KMS-11 (cell line): ENCODE data around the gene DNAJB14.
A peak's percentile ranks its signal among the peaks of the same experiment; 100 is the strongest.

Experiments
- H2AFZ ChIP-seq: fragments of 200-600 bp; sonication (generic); 2 replicates; pipeline ENCODE4 v1.6.1; 2016; ENCODE audit warnings: antibody characterized with exemption, mixed run types, low read depth
- H3K27ac ChIP-seq: fragments of 200-600 bp; sonication (generic); 2 replicates; pipeline ENCODE4 v1.6.1; 2016; ENCODE audit warnings: mild to moderate bottlenecking, mixed run types
- H3K27me3 ChIP-seq: fragments of 200-600 bp; sonication (generic); 2 replicates; pipeline ENCODE4 v1.6.1; 2017; ENCODE audit warnings: mild to moderate bottlenecking, low read depth, mixed run types, moderate library complexity; ENCODE audit not compliant: insufficient read depth
- H3K36me3 ChIP-seq: fragments of 200-600 bp; sonication (generic); 2 replicates; pipeline ENCODE4 v1.6.1; 2017; ENCODE audit warnings: mild to moderate bottlenecking, mixed run types; ENCODE audit not compliant: insufficient read depth
- H3K4me1 ChIP-seq: fragments of 200-600 bp; sonication (generic); 2 replicates; pipeline ENCODE4 v1.6.1; 2016; ENCODE audit warnings: mild to moderate bottlenecking, low read depth, mixed run types; ENCODE audit not compliant: poor library complexity, severe bottlenecking
- H3K4me2 ChIP-seq: fragments of 200-600 bp; sonication (generic); 2 replicates; pipeline ENCODE4 v1.7.0; 2016; ENCODE audit warnings: mild to moderate bottlenecking, mixed run types
- H3K4me3 ChIP-seq: fragments of 200-600 bp; sonication (generic); IDR thresholded peaks from 2 replicates; pipeline ENCODE4 v1.6.1; 2017; ENCODE audit warnings: low read depth, low read length, mixed read lengths; ENCODE audit not compliant: insufficient read depth
- H3K79me2 ChIP-seq: fragments of 200-600 bp; sonication (generic); 2 replicates; pipeline ENCODE4 v1.6.1; 2016; ENCODE audit warnings: low read depth, mixed run types; ENCODE audit not compliant: insufficient read depth
- H3K9ac ChIP-seq: fragments of 200-600 bp; sonication (generic); 2 replicates; pipeline ENCODE4 v1.6.1; 2016; ENCODE audit warnings: mild to moderate bottlenecking, mixed run types
- H4K20me1 ChIP-seq: fragments of 200-600 bp; sonication (generic); 2 replicates; pipeline ENCODE4 v1.6.1; 2016; ENCODE audit warnings: mild to moderate bottlenecking, mixed run types; ENCODE audit not compliant: insufficient read depth
- TF ChIP-seq, protein P1 (sequence below): fragments of 200-600 bp; sonication (generic); conservative IDR thresholded peaks from 2 replicates; pipeline ENCODE4 v1.6.1; 2017; ENCODE audit warnings: low read depth, mild to moderate bottlenecking, antibody characterized with exemption, low read length, moderate library complexity, mixed read lengths

Gene DNAJB14

DNA sequence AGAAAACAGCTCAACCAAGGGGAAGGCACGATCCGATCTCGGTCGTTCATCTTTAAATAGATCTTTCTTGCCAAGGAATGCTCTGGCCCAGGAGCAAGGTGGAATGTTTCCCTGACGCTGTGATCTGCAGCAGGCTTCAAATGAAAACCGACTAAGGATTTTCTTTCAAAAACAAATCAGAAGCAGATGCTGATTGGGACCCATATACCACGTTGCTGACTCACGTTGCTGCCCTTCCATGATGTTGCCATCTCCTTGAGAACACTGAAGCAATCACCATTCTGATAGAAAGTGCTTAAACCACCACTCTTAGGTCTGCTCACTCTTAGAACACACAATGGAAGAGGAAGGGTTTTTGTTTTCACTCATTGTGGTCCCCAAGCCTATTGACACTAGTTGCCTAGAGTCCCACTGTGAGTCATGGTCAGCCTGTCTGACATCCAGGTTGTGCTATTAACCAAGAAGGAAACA lies 78.3 kb downstream of the DNAJB14 start:
- Histone ChIP-seq H4K20me1 (no peaks in the 10 kb centered on the region), H3K4me3 (no peak overlapping the region), H3K4me2 (no peak overlapping the region), H3K4me1 (no peaks in the 10 kb centered on the region), H3K36me3 (no peaks in the 10 kb centered on the region), H3K27me3 (no peaks in the 10 kb centered on the region), H2AFZ (no peak overlapping the region), H3K27ac (no peak overlapping the region), H3K9ac (no peak overlapping the region), H3K79me2 (no peaks in the 10 kb centered on the region)
- TF ChIP-seq, protein P1, sequence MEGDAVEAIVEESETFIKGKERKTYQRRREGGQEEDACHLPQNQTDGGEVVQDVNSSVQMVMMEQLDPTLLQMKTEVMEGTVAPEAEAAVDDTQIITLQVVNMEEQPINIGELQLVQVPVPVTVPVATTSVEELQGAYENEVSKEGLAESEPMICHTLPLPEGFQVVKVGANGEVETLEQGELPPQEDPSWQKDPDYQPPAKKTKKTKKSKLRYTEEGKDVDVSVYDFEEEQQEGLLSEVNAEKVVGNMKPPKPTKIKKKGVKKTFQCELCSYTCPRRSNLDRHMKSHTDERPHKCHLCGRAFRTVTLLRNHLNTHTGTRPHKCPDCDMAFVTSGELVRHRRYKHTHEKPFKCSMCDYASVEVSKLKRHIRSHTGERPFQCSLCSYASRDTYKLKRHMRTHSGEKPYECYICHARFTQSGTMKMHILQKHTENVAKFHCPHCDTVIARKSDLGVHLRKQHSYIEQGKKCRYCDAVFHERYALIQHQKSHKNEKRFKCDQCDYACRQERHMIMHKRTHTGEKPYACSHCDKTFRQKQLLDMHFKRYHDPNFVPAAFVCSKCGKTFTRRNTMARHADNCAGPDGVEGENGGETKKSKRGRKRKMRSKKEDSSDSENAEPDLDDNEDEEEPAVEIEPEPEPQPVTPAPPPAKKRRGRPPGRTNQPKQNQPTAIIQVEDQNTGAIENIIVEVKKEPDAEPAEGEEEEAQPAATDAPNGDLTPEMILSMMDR: no peak

DNA sequence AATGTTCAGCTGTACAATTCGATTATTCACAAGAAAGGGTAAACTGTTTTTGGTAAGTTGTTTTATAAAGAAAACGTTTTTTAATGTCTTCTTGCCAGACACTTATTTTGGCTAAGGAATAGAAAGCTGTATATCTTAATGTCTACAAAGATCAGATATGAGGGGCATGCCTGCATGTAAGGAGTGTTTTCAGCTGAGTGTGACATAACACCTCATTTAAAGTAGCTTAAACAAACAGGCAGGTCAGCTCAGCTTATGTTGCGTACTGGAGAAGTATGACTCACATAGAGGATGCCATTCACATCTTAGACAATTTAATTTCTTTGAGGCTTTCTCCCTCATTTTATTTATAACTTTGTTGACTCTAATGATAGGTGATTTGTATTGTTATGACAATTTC lies 82.6 kb downstream of the DNAJB14 start:
- Histone ChIP-seq H3K36me3 (no peaks in the 10 kb centered on the region), H3K9ac (no peak overlapping the region), H2AFZ (no peak overlapping the region), H3K4me1 (peaks cover 4% of the 10 kb centered on the region), H3K79me2 (no peaks in the 10 kb centered on the region), H4K20me1 (no peaks in the 10 kb centered on the region), H3K27ac (no peak overlapping the region), H3K4me3 (no peak overlapping the region), H3K27me3 (no peaks in the 10 kb centered on the region), H3K4me2 (no peak overlapping the region)
- TF ChIP-seq, protein P1: no peak

DNA sequence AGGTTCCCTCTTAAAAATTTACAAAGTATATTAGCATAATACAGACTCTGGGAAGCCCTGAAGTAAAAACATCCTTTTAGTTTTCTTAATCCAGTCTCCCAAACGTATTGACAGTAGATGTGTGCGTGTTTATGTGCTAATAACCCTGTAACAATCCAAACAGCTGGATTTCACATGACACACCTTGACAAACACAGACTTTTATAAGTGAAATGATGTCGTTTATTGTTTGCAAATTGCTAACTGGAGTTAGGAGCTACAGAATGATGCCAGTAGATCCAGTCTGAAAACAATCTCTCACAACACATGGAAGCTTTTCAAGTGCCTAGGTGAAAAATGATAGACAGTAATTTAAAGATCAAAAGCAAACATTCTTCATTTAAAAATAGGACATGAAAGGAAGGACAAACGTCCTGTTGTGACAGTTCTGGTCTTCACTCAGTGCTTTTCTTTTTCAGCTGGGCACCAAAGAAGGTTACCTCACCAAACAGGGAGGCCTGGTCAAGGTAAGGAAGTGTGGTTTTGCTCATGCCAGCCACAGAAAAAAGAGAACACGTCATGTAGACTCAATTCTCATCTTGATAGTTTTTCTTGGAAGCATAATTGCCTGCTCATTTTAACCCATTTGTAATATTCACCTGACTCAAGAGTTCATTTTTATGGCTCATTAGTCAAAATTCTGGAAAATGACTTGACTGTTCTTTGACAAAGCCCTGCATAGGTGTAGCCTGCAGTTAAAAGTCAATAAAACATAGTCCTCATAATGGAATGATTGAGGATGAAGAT lies 85.1 kb downstream of the DNAJB14 start:
- H3K36me3 ChIP-seq: no peaks in the 10 kb centered on the region
- peak overlapping the region; percentile 25; the same call in 1 of the 2 replicates for H2AFZ ChIP-seq
- no peak overlapping the region for H3K4me2 ChIP-seq
- peaks cover 4% of the 10 kb centered on the region for H3K4me1 ChIP-seq
- H3K4me3 ChIP-seq: no peak overlapping the region
- H4K20me1 ChIP-seq: no peaks in the 10 kb centered on the region
- no peak overlapping the region for H3K9ac ChIP-seq
- TF ChIP-seq, protein P1: no peak
- no peak overlapping the region for H3K27ac ChIP-seq
- no peaks in the 10 kb centered on the region for H3K79me2 ChIP-seq
- no peaks in the 10 kb centered on the region for H3K27me3 ChIP-seq

DNA sequence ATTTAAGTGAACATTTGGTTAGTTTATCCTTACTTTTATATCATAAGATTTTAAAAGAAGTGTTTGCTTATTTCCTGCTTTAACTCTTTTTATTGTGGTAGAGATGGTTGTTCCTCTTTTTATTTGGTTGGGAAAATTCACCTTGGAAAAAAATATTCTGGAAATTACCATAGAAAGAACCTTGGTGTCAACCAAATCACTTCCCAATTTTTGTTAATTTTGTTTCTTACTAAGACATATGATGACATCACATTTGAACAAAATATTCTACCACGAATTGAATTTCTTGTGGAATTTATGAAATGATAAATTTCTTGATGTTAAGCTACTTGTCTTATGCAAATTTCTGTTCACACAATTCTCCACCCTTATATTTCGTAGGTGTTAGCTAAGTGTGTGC lies 85.9 kb downstream of the DNAJB14 start:
- H3K4me2 ChIP-seq: no peak overlapping the region

More for the DNA sequence above, 85.9 kb downstream of the DNAJB14 start:
- no peak overlapping the region for H2AFZ ChIP-seq
- H3K27ac ChIP-seq: no peak overlapping the region
- no peak overlapping the region for H3K4me3 ChIP-seq
- no peaks in the 10 kb centered on the region for H4K20me1 ChIP-seq
- H3K4me1 ChIP-seq: peaks cover 9% of the 10 kb centered on the region
- no peaks in the 10 kb centered on the region for H3K79me2 ChIP-seq
- no peaks in the 10 kb centered on the region for H3K36me3 ChIP-seq
- H3K9ac ChIP-seq: no peak overlapping the region
- TF ChIP-seq, protein P1: no peak
- H3K27me3 ChIP-seq: no peaks in the 10 kb centered on the region
